Liver (tissue), 2 donors: ENCODE measurements around the gene SHROOM2.

Source experiments
- CTCF ChIP-seq: fragments of 150-350 bp; IDR thresholded peaks from 2 replicates; pipeline ENCODE4 v1.5.1; 2017; ENCODE audit warnings: improper control_type of control experiment, low read depth, low read length; ENCODE audit not compliant: missing input control
- YY1 ChIP-seq: IDR thresholded peaks from 2 replicates; pipeline ENCODE4 v1.6.1; 2016; ENCODE audit warnings: antibody characterized with exemption, mild to moderate bottlenecking
- donor health status: healthy.

GRCh38 chrX:9903146-9903545 lies 116.9 kb downstream of the SHROOM2 start:
- TF ChIP-seq YY1 (no peak), CTCF (no peak)
